GM10847 (cell line): ENCODE data around the gene NRTN.

Source experiments
- POLR2A ChIP-seq: IDR thresholded peaks from 2 replicates; pipeline ENCODE4 v1.6.1; 2011; ENCODE audit not compliant: insufficient read length; ENCODE audit errors: extremely low read depth

The NRTN gene, protein sequence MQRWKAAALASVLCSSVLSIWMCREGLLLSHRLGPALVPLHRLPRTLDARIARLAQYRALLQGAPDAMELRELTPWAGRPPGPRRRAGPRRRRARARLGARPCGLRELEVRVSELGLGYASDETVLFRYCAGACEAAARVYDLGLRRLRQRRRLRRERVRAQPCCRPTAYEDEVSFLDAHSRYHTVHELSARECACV

DNA sequence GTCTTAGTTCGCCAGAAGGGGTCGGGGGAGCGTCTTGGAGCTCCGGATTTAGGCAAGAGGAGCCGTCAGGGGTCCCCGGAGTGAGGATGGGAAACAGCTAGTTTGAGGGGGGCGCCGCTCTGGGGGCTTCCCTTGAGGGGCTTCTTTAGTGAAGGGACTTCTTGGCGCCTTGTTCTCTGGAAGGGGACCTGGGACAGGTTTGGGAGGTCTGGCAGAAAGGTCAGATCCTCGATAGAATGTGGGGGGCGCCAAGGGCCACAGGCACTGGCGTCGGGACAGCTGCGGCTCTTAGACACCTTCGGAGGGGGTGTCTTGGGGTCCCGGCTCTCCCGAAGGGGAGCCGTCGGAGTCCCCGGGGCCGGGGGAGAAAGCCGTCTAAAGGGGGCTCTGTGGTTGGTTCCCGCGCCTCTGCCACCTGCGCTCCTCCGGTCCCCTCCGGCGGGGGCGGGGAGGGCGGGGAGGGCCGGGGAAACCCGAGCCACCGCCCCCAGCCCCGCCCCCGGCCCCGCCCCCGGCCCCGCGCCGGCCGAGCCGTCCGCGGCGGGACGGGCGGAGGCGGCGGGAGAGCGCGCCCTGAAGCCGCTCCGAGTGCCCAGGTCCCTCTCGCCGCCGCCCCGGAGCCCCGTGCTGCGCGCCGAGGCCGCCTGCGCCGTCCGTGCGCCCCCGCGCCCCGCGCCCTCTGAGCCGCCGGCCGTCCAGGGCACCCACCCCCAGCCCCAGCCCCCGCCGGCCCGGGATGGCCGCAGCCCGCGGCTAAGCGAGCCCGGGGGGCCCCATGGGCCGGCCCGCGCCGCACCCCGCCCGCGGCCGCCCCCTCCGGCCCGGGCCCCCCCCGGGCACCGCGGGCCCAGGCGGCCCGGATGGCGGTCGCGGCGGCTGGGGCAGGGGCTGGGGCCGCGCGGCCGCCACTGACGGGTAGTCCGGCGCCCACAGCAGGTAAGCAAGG is at the start of gene NRTN:
Gene NRTN, plus strand, starts transcription at position 552 of the 946 bp plus-strand sequence. CDS start 19,099 bp downstream, outside the sequence.
- no peak for TF ChIP-seq POLR2A

DNA sequence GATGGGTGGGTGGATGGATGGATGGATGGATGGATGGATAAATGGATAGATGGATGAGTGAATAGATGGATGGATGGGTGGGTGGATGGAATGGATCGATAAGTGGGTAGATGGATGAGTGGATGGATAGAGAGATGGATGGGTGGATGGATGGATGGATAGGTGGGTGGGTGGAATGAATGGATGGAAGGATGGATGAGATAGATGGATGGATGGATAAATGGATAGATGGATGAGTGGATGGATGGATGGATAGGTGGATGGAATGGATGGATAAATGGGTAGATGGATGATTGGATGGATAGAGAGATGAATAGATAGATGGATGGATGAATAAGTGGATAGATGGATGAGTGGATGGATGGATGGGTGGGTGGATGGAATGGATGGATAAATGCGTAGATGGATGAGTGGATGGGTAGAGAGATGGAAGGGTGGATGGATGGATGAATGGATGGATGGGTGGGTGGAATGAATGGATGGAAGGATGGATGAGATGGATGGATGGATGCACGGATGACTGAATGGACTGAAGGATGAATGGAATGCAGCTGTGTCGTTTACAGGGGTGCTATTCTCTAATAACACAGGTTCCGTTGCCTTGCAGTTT is 42.2 kb upstream of the NRTN start:
- no peak for TF ChIP-seq POLR2A

DNA sequence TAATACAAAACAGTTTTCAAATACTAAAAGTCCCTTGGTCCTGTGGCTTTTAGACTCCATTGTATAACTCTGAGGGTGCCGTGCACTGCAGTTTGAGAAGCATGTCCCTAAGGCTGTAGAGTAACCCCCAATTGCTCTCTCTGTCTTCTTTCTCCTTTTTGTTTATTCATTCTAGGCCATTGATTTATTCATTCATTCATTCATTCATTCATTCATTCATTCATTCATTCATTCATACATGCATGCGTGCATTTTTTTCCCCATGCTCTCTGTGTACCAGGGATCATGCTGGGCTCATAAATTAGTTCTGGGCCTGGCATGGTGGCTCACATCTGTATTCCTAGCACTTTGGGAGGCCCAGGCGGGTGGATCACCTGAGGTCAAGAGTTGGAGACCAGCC is 39.6 kb upstream of the NRTN start:
- TF ChIP-seq POLR2A, result no peak

DNA sequence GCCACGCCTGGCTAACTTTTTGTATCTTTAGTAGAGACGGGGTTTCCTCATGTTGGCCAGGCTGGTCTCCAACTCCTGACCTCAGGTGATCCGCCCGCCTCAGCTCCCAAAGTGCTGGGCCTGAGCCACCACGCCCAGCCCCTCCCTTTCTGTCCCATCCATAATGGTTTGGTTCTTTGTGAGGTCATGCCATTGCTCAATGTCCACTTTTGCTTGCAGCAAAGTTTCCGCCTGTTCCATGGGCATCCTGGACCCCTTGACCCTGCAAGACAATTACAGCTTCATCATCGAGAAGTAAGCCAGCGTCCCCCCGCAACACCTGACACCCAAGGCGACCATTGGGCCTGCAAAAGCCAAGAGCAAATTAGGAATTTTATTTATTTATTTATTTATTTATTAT is 36.9 kb upstream of the NRTN start:
- no peak for TF ChIP-seq POLR2A

DNA sequence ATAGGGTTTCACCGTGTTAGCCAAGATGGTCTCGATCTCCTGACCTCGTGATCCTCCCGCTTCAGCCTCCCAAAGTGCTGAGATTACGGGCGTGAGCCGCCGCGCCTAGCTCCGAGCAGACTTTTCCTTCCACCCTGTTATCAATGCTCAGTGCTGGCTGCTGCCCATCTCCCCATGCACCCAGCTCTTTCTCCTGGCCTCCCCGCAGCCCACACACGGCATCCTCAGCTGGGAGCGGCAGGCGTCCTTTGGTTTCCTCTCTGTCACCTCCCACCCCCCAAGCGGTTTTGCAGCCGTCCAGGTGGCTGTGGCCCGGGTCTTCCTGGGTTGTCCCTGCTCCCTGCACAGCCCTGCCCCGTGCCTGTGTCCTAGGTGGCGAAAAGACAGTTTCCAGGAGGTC is 32.5 kb upstream of the NRTN start:
- TF ChIP-seq POLR2A, result no peak

DNA sequence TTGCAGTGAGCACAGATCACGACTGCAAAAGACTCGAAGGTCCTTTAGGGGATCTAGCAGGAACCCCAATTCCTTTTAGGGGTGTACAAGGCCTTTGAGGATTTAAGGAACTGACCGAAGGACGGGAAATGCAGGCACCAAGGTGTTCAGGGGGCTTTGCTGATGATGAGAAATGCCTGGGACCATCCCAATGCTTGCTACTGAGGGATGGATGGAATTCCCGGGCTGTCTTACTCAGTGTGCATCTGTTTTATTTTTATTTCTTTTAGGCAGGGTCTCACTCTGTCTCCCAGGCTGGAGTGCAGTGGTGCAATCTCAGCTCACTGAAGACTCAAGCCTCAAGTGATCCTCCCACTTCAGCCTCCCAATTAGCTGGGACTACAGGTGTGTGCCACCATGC is 31.6 kb upstream of the NRTN start:
- no peak for TF ChIP-seq POLR2A

DNA sequence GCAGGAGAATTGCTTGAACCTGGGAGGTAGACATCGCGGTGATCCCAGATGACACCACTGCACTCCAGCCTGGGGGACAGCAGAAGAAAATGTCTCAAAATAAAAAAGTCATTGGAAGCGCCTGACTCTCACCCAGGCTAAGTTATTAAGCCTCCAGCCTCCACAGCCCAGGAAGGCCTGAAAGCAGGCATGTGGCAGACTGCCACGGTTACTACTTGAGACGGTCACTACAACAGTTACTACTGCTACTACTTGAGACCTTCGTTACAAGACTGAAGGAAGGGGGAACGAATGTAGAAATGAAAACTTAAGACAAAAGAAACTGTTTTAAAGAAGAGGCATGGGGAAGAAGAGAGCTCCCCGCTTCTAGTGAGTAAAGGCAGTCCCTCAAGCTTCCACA is 29.9 kb upstream of the NRTN start:
- no peak for TF ChIP-seq POLR2A

DNA sequence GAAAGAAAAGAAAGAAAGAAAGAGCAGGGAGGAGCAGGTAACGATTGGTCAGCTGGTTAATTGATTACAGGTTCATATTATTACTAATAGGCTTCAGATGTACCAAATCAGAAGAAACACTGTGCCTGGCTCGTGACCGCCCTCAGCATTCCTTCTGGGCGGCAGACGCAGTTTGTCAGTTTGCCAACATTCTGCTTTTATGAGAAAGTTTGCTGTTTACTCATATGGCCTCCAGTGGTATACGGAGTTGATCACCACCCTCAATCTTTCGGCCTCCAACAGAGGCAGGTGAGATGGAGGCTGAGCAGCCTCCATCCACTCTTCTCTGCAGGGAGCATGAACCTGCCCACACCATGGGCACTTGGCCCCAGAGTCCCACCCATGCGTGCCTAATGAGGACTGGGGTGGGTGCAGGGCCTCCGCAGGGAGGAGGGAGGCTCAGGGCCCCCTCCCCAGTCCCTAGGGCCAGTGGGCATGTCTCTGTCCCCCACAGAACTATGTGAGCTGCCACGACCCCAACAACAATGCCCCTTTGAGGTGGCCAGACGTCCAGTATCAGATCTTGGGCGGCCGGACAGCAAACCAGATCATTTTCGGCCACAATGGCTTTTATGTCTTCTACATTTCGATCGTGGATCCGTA is 29.1 kb upstream of the NRTN start:
- no peak for TF ChIP-seq POLR2A

DNA sequence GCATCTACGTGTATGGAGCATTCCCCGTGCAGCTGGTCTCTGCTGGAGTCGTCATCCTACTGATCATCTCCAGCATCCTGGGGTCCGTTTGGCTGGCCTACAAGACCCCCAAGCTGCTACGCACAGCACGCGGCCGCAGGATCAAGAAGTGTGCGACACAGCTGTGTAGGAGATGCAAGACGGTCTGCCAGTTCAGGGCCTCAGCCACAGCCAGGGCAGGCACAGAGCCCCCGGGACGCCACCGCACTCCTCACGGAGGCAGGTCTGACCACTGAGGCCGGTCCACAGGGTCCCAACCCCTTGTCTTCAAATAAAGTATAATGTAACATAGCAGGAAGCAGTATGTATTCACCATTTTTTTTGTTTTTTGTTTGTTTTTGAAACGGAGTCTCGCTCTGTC is 26.5 kb upstream of the NRTN start:
- no peak for TF ChIP-seq POLR2A

DNA sequence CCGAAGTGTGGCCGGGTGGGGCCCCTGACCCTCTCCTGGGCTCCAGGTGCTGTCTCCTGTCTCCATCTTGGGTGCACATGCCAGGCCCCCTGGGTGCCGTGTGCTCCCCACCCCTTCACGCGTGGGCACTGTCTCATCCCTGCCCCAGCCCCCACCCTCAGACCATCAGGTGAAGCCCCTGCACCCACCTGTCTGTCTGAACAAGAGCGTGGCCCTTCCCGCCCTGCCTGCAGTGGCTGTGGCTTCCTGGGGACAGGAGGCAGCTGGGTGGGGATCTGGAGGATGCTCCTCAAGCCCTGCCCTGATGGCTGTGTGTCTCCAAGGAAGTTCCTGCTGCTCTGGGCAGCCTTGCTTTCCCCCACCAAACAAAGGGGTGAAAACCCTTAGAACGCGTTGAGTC is 22.5 kb upstream of the NRTN start:
- no peak for TF ChIP-seq POLR2A

DNA sequence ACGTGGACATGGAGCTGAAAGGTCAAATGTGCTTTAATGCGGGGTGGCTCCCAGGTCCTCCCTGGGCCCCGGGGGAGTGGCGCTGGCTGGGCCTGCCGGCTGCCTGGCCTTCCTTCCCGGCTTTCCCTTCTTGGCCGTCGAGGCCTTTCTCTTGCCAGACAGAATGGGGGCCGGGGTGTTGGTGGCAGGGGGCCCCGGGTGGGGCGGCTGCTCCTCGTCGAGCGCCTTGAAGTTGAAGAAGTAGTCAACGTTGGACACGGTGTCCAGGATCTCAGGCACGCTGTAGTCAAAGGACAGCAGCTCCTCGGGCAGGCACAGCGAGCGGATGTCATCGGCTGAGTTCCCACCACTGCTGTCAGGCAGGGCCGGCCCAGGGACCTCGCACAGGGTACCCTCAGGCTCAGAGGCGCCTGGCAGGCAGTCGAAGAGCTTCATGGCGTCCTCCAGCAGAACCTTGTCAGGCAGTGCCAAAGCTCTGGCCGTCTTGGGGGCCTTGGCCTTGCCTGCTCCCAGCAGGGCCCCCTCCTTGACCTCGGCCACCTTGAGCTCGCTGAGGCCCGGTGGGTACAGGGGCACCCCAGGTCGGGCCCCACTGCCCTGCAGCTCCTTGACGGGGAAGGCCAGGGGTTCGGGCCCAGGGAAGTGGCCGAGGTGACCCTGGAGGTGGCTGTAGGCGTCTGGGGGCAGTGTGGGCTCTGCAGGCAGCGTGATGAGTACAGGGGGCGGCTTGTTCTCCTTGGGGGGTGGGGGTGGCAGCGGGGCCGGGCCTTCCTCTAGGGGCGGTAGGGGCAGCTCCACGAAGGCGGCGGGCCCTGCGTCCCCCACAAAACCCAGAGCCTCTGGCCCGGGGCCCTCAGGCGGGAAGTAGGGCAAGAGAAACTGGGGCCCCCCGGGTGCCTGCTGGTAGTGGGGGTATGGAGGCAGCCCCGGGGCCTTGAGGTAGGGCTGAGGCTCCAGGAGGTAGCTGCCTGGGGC is 21.6 kb upstream of the NRTN start:
- no peak for TF ChIP-seq POLR2A

DNA sequence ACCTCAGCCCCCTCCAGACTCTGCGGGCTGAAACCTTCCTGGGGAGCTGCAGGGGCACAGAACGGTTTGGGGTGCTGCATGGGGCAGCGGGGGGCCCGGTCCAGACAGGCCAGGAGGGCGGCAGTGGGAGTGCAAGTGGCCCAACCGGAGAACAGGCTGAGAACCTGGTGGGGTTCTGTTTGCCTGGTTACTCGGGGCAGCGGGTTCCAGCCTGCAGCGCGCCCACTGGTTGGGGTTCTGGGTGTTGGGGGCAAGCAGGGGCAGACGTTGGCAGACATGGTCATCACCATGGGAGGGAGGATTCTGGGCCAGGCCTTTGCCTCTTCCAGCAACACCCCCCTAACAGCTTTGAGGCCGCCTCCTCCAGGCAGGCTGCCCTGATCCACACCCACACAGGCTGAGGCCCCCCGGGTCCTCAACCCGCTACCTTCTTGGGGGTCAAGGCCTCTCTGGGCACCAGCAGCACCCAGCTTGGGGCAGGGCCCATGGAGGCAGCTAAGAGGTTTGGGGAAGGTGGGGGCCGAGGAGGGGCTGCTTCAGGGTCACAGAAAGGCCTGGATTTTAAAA is 20.2 kb upstream of the NRTN start, which contains the start of gene PRR22:
Gene PRR22, minus strand, starts transcription at position 166 of the 567 bp plus-strand sequence. Its CDS starts 86 bp downstream, at position 80.
- TF ChIP-seq POLR2A, result no peak

DNA sequence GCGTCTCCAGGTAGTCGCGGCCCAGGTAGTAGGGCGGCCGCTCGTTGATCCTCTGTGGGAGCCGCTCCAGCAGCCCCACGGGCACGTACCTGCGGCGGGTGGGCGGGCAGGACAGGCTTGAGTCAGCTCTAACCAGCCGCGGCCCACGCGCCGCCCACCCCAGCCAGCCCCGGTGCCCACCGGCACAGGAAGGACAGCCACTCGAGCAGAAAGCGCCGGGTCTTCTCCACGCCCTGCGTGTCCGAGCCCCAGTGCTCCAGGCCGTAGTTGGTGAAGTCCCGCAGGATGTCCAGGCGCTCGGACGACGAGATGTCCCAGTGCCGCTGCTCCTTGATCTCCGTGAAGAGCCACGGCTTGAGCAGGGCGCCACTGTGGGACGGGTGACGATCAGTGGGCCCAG is 19.4 kb upstream of the NRTN start:
- no peak for TF ChIP-seq POLR2A
